Measurements from ENCODE around the gene MCRS1.

Gene MCRS1

DNA sequence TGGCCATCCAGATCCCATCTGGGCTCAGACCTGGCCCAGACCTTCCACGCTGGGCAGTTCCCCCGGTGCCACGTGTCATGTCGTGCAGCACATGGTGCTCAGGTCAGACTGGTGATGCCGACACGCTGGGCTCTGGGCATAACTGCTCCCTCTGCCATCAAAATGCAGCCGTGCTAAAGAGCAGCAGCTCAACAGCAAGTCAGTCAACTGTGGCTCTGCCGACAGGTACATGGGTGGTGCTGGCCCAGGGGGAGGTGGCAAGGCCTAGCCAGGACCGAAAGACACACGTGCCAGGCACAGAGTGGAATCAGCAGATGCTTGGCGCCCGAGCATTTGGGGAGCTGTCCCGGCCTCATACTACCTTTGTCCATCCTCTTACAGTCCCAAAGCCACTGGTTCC lies 1.6 kb downstream of the MCRS1 start:
- Histone ChIP-seq H3K9me3 (ENCODE audit: control insufficient read depth, insufficient read depth, low read length) (no peaks in the 10 kb centered on the region), H3K4me1 (ENCODE audit: insufficient read depth, low read length) (no peaks in the 10 kb centered on the region; the same call in 1 of the 2 replicates), H3K9ac (ENCODE audit: low read depth, low read length) (no peak overlapping the region), H3K36me3 (ENCODE audit: insufficient read depth, low read length) (peaks cover 17% of the 10 kb centered on the region)

DNA sequence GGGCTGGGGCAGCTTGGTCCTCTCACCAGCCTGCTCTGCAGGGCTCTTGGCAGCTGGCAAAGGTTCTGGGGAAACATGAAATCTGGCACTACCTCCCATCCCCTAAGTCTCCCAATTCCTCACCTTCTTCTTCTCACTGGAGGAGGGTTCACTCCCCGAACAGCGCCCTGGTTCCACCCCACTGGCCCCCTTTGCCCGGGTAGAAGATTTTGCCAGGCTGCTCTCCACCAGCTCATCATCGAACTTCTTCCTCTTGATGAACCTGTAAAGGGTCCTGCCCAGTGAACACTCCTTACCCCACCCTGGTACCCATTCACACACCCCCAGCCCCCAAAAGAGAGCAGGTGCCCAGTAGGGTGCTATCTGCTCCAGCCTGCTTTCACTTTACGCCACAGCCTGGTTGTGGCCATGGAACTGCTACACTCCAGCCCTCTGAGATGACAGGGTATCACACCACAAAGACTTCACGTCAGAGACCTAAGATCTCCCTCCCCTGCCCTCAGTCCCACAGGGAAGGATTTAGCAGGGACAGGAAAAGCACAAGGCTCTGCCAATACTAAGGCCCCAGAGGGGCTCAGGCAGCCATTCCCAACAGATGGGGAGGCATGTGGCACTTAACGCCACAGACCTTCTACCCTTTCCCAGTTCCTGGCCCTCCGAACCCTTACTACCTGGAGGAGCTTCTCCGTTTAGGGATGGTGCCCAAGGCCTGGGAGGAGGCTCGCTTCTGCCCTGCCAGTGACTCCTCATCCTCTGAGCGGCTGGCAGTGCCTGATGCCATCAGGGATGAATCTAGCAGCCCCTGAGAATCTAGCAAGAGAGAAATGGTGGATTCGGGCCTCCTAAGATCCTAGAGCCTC lies 2.3 kb downstream of the MCRS1 start:
- Histone ChIP-seq H3K36me3 (ENCODE audit: insufficient read depth, low read length) (peaks cover 17% of the 10 kb centered on the region), H3K9me3 (ENCODE audit: control insufficient read depth, insufficient read depth, low read length) (no peaks in the 10 kb centered on the region), H3K4me1 (ENCODE audit: insufficient read depth, low read length) (no peaks in the 10 kb centered on the region; the same call in 1 of the 2 replicates), H3K9ac (ENCODE audit: low read depth, low read length) (no peak overlapping the region)

DNA sequence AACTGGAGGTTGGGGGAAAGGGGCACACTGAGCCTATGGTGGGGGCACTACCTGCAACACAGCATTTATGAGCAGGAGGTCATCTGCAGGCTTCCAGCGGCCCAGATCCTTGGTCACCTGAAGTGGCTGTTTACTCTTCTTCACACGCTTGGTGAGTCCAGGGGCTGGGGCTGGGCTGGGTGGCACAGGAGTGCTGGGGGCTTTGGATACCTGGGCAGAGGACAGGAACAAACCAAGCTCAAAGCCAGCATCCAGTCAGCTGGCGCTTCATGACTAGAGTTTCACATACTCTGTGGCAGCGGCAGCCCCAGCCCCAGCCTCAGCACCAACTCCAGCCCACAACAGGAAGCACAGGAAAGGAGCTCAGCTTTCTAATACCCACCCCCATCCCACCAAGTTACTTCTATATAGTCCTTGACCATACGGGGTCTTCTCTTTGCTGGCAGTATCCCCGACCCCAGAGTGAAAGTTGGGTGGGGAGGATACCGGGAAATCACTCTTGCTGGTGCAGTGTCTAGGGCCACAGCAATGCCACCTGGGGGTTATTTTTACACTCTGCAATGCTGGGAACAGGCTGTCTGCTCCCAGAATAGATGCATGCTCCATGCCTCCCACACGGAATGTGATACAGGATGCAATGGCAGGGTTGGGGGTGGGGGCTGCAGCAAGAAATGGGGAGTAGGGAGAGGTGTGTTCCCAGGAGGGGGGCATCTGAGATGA lies 3.1 kb downstream of the MCRS1 start:
- no peaks in the 10 kb centered on the region for H3K9me3 ChIP-seq (ENCODE audit: control insufficient read depth, insufficient read depth, low read length)
- H3K36me3 ChIP-seq (ENCODE audit: insufficient read depth, low read length) = peaks cover 20% of the 10 kb centered on the region
- no peak overlapping the region for H3K9ac ChIP-seq (ENCODE audit: low read depth, low read length)
- H3K4me1 ChIP-seq (ENCODE audit: insufficient read depth, low read length) = no peaks in the 10 kb centered on the region; the same call in 1 of the 2 replicates

DNA sequence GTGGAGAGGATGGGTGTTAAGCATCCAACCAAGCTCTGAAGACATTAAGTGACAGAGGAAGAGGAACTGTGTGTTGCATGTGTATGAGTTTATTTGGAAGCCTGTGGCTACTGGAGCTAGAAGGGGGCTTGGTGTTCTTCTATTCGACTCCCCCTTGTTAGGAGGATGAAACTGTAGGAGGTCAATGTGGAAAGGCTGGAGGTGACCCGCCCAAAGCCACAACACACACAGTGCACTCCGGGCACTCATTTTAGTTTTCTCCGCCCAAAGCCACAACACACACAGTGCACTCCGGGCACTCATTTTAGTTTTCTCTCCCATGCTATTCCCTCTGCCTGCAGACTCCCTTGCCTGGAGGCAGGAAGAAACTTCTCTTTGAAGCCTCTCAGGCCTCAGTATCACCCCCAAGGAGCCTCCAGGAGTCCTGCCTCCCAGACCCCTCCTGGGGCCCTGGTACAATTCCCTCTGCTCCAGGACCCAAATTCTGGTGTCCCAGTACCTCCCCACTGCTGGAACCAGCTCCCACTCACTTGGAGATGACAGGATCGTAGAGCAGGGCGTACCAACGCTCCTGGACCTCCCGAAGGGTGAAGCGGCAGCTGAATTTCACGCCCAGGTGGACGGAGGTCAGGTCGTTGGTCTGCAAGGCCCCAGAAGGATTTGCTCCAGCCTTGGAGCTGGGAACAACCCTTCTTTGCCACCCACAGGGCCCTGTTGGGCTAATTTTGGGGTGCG lies 3.8 kb downstream of the MCRS1 start:
- no peaks in the 10 kb centered on the region; the same call in 1 of the 2 replicates for H3K4me1 ChIP-seq (ENCODE audit: insufficient read depth, low read length)
- no peak overlapping the region for H3K9ac ChIP-seq (ENCODE audit: low read depth, low read length)
- H3K36me3 ChIP-seq (ENCODE audit: insufficient read depth, low read length) = peaks cover 21% of the 10 kb centered on the region
- no peaks in the 10 kb centered on the region for H3K9me3 ChIP-seq (ENCODE audit: control insufficient read depth, insufficient read depth, low read length)

DNA sequence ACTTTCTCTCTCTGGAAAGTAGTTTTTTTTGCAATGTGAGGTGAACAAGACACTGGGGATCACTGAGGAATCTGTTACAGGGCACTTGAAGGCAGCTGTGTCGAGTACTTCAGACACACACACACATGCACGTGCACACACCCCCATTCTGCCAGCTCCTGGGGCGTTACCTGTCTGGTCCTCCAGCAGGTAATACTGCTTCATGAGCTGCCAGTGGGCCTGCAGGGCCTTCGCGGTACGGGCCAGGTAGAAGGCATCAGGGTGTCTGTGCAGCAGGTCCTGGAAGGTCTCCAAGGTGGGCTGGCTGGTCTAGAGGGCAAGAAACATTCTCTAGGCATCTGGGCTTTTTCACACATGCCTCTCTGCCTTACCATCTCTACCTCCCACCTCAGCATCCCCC lies 5.1 kb downstream of the MCRS1 start:
- Histone ChIP-seq H3K4me1 (ENCODE audit: insufficient read depth, low read length) (no peaks in the 10 kb centered on the region), H3K9me3 (ENCODE audit: control insufficient read depth, insufficient read depth, low read length) (no peaks in the 10 kb centered on the region), H3K36me3 (ENCODE audit: insufficient read depth, low read length) (peaks cover 21% of the 10 kb centered on the region), H3K9ac (ENCODE audit: low read depth, low read length) (no peak overlapping the region)

DNA sequence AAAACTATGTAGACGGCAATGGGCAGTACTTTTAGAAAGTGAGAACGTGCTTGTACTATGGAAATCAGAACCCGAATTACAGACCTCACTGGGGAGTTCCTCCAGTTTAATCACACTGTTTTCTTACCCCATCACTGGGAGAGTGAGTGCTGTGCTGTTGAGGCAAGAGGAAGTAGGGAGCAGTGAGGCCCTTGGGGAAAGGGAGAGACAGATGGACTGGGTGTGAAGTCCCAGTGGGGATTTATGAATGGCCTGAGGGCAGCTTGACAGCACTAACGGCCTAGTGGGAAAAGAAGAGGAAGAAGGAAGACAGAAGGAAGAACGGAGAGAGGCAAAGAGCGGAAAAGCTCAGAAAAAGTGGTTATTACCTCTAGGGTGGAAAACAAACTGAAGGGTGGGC lies 5.7 kb downstream of the MCRS1 start:
- H3K4me1 ChIP-seq (ENCODE audit: insufficient read depth, low read length) = no peaks in the 10 kb centered on the region
- H3K36me3 ChIP-seq (ENCODE audit: insufficient read depth, low read length) = peaks cover 21% of the 10 kb centered on the region
- no peaks in the 10 kb centered on the region for H3K9me3 ChIP-seq (ENCODE audit: control insufficient read depth, insufficient read depth, low read length)
- no peak overlapping the region for H3K9ac ChIP-seq (ENCODE audit: low read depth, low read length)

DNA sequence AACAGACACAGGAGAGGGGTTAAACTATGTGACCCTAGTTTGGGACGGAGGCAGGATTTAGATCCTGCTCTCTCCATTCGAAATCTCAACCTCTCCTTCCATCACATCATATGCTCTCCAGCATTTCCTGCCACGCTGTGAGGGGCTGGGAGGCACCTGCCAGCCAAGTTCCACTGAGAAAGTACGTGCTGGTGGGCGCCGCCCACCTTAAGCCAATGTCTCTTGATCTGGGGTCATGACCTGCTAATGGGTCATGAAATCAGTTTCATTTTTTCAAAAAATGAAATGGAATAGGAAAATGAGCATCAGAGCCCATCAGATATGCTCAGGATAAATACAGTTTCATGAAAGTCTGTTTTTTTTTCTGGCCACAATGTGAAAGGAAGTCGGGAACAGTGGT lies 7.2 kb downstream of the MCRS1 start:
- H3K9me3 ChIP-seq (ENCODE audit: control insufficient read depth, insufficient read depth, low read length) = no peaks in the 10 kb centered on the region
- H3K36me3 ChIP-seq (ENCODE audit: insufficient read depth, low read length) = peaks cover 21% of the 10 kb centered on the region
- H3K9ac ChIP-seq (ENCODE audit: low read depth, low read length) = no peak overlapping the region
- no peaks in the 10 kb centered on the region for H3K4me1 ChIP-seq (ENCODE audit: insufficient read depth, low read length)

DNA sequence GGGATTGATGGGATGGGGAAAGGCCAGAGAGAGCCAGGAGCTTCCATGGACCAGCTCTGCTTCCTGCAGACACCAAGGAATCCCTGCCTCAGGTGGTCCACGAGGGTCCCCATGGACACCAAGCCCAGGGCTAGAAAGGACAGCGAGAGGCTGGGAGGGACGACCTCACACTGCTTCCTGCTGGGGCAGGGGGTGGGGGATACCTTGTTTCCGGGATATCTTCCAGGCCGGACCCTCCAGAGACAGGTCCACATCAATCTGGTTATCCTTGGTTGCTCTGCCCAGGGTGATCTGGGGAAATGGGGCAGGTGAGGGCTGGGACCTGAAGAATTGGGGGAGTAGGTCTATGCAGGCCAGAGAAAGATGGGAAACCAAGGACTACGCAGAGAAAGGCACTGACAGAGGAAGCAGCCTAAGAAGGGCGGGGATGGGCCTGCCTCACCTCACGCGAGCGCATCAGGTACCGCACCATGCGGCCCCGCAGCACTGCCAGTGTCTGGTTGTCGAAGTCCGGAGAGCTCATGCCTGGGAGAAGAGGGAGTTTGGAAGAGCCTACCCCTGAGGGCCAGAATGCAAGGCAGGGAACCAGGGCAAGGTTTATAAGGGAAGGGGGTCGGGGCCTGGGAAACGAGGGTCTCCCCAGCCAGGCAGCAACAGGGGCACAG lies 8.8 kb downstream of the MCRS1 start:
- no peaks in the 10 kb centered on the region for H3K4me1 ChIP-seq (ENCODE audit: insufficient read depth, low read length)
- H3K9me3 ChIP-seq (ENCODE audit: control insufficient read depth, insufficient read depth, low read length) = no peaks in the 10 kb centered on the region
- H3K9ac ChIP-seq (ENCODE audit: low read depth, low read length) = no peak overlapping the region
- peaks cover 14% of the 10 kb centered on the region for H3K36me3 ChIP-seq (ENCODE audit: insufficient read depth, low read length)

DNA sequence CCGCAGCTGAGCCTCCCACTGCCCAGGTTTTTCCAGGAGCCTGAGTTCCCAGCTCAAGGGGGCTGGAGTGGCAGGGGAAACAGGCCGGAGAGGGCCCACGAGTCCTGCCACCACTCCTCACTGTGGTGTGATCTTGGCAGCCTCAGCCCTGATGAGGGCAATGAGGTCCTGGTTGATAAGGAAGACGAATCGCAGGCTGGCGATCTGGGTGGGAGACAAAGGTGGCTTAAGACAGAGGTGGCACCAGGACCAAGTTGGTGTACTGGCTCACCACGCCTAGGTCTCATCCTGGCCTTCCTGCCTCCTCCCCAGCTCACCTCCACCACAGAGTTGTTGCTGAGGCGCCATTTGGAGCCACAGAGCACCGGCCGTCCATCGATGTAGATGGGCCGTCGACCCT lies 9.4 kb downstream of the MCRS1 start:
- H3K9ac ChIP-seq (ENCODE audit: low read depth, low read length) = no peak overlapping the region
- H3K36me3 ChIP-seq (ENCODE audit: insufficient read depth, low read length) = peaks cover 12% of the 10 kb centered on the region
- no peaks in the 10 kb centered on the region for H3K4me1 ChIP-seq (ENCODE audit: insufficient read depth, low read length)
- no peaks in the 10 kb centered on the region for H3K9me3 ChIP-seq (ENCODE audit: control insufficient read depth, insufficient read depth, low read length)

DNA sequence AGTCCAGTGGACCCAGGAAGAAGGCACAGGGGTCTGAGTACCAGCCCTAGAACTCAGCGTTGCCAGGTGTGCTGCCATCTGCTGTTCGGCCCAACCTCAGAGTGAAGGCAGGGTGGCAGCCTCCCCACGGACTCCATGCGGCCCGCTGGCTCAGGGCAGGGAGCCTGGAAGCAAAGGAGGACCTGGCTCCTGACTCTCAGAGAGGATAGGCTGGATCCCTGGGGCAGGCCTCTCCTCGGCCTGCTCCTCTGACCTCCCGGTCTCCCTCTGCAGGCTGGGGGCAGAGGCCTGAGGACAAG lies 10.1 kb downstream of the MCRS1 start:
- Histone ChIP-seq H3K36me3 (ENCODE audit: insufficient read depth, low read length) (peaks cover 11% of the 10 kb centered on the region), H3K4me1 (ENCODE audit: insufficient read depth, low read length) (no peaks in the 10 kb centered on the region), H3K9ac (ENCODE audit: low read depth, low read length) (no peak overlapping the region), H3K9me3 (ENCODE audit: control insufficient read depth, insufficient read depth, low read length) (no peaks in the 10 kb centered on the region)

DNA sequence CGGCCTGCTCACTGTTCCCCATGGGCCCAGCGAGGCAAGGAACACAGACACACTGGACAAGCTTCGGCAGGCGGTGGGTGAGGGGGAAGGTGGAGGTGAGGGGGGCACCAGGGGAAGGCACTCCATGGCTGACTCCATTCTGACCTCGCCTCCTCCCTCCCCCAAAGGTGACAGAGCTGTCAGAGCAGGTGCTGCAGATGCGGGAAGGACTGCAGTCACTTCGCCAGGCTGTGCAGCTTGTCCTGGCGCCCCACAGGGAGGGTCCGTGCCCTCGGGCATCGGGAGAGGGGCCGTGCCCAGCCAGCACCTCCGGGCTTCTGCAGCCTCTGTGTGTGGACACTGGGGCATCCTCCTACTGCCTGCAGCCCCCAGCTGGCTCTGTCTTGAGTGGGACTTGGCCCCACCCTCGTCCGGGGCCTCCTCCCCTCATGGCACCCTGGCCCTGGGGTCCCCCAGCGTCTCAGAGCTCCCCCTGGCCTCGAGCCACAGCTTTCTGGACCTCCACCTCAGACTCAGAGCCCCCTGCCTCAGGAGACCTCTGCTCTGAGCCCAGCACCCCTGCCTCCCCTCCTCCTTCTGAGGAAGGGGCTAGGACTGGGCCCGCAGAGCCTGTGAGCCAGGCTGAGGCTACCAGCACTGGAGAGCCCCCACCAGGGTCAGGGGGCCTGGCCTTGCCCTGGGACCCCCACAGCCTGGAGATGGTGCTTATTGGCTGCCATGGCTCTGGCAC lies 10.6 kb downstream of the MCRS1 start:
- Histone ChIP-seq H3K9me3 (ENCODE audit: control insufficient read depth, insufficient read depth, low read length) (no peaks in the 10 kb centered on the region), H3K36me3 (ENCODE audit: insufficient read depth, low read length) (peaks cover 6% of the 10 kb centered on the region), H3K9ac (ENCODE audit: low read depth, low read length) (no peak overlapping the region), H3K4me1 (ENCODE audit: insufficient read depth, low read length) (no peaks in the 10 kb centered on the region)

DNA sequence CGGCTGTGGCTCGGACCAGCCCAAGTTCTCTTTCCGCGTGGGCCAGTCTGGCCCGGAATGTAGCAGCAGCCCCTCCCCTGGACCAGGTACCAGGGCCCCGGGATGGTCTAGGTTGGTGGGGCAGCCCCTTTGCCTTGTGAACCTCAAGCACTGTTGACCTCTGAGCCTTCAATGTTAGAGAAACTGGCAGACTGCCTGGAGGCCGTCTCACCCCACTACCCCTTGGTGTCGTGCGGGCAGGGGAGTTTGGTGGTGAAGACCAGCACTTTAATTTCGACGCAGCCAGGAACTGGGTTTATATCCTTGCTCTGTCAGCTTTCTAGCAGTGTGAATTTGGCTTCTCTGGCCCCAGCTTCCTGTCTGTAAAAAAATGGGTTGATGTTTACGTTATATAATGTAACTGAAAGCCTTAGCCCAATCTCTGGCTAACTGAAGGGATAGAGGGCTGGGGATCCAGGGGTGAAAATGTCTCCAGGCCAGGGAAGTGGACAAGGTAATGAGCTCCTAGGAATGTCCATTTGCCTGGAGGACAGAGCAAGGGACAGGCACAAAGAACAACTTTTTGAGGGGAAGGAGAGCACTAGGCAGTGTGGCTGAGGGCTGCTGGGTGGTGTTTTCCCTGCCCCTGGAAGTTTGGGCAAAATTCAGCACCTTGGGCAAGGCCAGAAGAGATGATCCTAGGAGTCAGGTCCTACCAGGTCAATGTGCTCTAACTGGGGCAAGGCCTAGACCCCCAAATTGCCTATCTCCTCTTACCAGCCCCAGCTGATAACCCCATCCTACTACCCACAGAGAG lies 11.4 kb downstream of the MCRS1 start:
- Histone ChIP-seq H3K9ac (ENCODE audit: low read depth, low read length) (no peak overlapping the region), H3K4me1 (ENCODE audit: insufficient read depth, low read length) (no peaks in the 10 kb centered on the region), H3K9me3 (ENCODE audit: control insufficient read depth, insufficient read depth, low read length) (no peaks in the 10 kb centered on the region), H3K36me3 (ENCODE audit: insufficient read depth, low read length) (peaks cover 5% of the 10 kb centered on the region)

DNA sequence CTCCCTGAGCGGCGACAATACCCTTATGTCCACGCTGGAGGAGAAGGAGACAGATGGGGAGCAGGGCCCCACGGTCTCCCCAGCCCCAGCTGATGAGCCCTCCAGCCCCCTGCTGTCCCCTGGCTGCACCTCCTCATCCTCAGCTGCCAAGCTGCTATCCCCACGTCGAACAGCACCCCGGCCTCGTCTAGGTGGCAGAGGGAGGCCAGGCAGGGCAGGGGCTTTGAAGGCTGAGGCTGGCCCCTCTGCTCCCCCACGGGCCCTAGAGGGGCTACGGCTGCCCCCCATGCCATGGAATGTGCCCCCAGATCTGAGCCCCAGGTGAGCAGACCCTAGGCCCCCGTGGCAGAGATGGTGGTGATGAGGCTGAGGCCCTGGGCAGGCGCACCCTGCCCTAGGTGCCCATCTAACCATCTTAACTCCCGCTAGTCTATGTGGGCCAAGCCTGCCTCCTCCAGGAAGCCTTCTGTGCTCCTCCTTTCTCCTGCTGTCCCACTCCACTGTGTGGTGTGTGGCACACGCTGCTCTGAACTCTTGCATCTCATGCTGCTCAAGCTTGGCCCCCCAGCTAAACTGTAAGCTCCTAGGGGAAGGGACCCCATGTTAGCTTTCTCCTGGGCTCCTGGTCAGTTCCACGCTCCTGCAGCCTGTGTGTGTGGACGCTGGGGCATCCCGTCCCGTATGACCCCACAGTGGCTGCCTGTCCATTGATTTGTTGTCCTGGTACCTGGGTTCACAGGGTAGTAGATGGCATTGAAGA lies 12.1 kb downstream of the MCRS1 start:
- no peak overlapping the region for H3K9ac ChIP-seq (ENCODE audit: low read depth, low read length)
- no peaks in the 10 kb centered on the region for H3K9me3 ChIP-seq (ENCODE audit: control insufficient read depth, insufficient read depth, low read length)
- H3K36me3 ChIP-seq (ENCODE audit: insufficient read depth, low read length) = peaks cover 5% of the 10 kb centered on the region
- H3K4me1 ChIP-seq (ENCODE audit: insufficient read depth, low read length) = no peaks in the 10 kb centered on the region

Measured in ES-I3 (cell line).